HEK293T (cell line): ENCODE measurements around the gene PCNA.

Source experiments
- CTCF ChIA-PET: fragments of 350-600 bp; formaldehyde crosslinking; extraction: SDS; loops from one replicate; lab custom pipeline; 2021; ENCODE audit warnings: antibody characterized with exemption, inconsistent platforms; lab: Yijun Ruan, JAX
- POLR2A ChIA-PET: fragments of 350-600 bp; formaldehyde crosslinking; extraction: SDS; loops from one replicate; lab custom pipeline; 2020; ENCODE audit warnings: antibody characterized with exemption, inconsistent platforms; lab: Yijun Ruan, JAX
- DNase-seq: peaks from one replicate; pipeline ENCODE4 v3.0.0; 2012; ENCODE audit warnings: mixed read lengths; ENCODE audit errors: extremely low spot score
- ARNT ChIP-seq: fragments of 450-650 bp; IDR thresholded peaks from 2 replicates; pipeline ENCODE4 v1.6.1; 2017; ENCODE audit warnings: mild to moderate bottlenecking
- BHLHE40 ChIP-seq: fragments of 450-650 bp; IDR thresholded peaks from 2 replicates; pipeline ENCODE4 v1.6.1; 2016; ENCODE audit warnings: mild to moderate bottlenecking, moderate library complexity, borderline replicate concordance
- CTBP1 ChIP-seq: fragments of 450-650 bp; IDR thresholded peaks from 2 replicates; pipeline ENCODE4 v1.6.1; 2016; ENCODE audit warnings: borderline replicate concordance
- ELF4 ChIP-seq: fragments of 450-650 bp; IDR thresholded peaks from 2 replicates; pipeline ENCODE4 v1.6.1; 2017; ENCODE audit warnings: antibody characterized with exemption
- FOXA1 ChIP-seq: fragments of 450-650 bp; IDR thresholded peaks from 2 replicates; pipeline ENCODE4 v1.6.1; 2016; ENCODE audit warnings: mild to moderate bottlenecking
- FOXK2 ChIP-seq: fragments of 450-650 bp; IDR thresholded peaks from 2 replicates; pipeline ENCODE4 v1.6.1; 2016; ENCODE audit warnings: mild to moderate bottlenecking
- FOXM1 ChIP-seq: fragments of 450-650 bp; IDR thresholded peaks from 2 replicates; pipeline ENCODE4 v1.6.1; 2017; ENCODE audit warnings: mild to moderate bottlenecking, borderline replicate concordance
- HDGF ChIP-seq: fragments of 450-650 bp; IDR thresholded peaks from 2 replicates; pipeline ENCODE4 v1.6.1; 2017; ENCODE audit warnings: antibody characterized with exemption, borderline replicate concordance
- L3MBTL2 ChIP-seq: fragments of 450-650 bp; conservative IDR thresholded peaks from 2 replicates; pipeline ENCODE4 v1.6.1; 2016; ENCODE audit warnings: mild to moderate bottlenecking
- LEF1 ChIP-seq: fragments of 450-650 bp; IDR thresholded peaks from 2 replicates; pipeline ENCODE4 v1.6.1; 2017; ENCODE audit warnings: mild to moderate bottlenecking, borderline replicate concordance
- NFRKB ChIP-seq: fragments of 450-650 bp; IDR thresholded peaks from 2 replicates; pipeline ENCODE4 v1.6.1; 2016; ENCODE audit warnings: mild to moderate bottlenecking, moderate library complexity
- PKNOX1 ChIP-seq: fragments of 450-650 bp; IDR thresholded peaks from 2 replicates; pipeline ENCODE4 v1.6.1; 2016
- SP1 ChIP-seq: fragments of 450-650 bp; IDR thresholded peaks from 2 replicates; pipeline ENCODE4 v1.6.1; 2017
- SUZ12 ChIP-seq: fragments of 450-650 bp; IDR thresholded peaks from 2 replicates; pipeline ENCODE4 v1.6.1; 2016; ENCODE audit warnings: mild to moderate bottlenecking
- TARDBP ChIP-seq: fragments of 450-650 bp; IDR thresholded peaks from 2 replicates; pipeline ENCODE4 v1.6.1; 2016
- ZNF384 ChIP-seq: fragments of 450-650 bp; IDR thresholded peaks from 2 replicates; pipeline ENCODE4 v1.6.1; 2016

The PCNA gene

GRCh38 chr20:5150226-5151076 lies 30.7 kb upstream of the PCNA start:
- CTCF ChIA-PET, result no interaction called here
- DNase-seq, result no peak
- TF ChIP-seq HDGF (no peak), NFRKB (no peak), SUZ12 (no peak), ARNT (no peak), PKNOX1 (no peak), BHLHE40 (no peak), FOXM1 (no peak), L3MBTL2 (no peak), ELF4 (no peak), TARDBP (no peak), FOXA1 (no peak), SP1 (no peak), LEF1 (no peak), CTBP1 (no peak), ZNF384 (no peak)
- POLR2A ChIA-PET, result no interaction called here

DNA sequence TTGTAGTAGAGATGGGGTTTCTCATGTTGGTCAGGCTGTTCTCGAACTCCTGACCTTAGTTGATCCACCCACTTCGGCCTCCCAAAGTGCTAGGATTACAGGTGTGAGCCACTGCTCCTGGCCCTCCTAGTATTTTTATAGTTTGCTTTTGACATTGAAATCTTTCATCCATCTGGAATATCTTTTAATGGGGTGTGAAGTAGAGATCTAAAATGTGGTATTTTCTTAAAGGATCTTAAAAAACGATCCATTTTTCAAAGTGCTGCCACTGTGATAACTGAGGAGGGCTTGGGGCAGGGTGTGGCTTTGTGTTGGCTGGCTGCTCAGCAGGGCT lies 30.1 kb upstream of the PCNA start:
- ChIA-PET CTCF (no interaction called here), POLR2A (no interaction called here)
- TF ChIP-seq ELF4 (no peak), ARNT (no peak), PKNOX1 (no peak), FOXK2 (no peak), FOXM1 (no peak), L3MBTL2 (no peak), CTBP1 (no peak), HDGF (no peak), ZNF384 (no peak), LEF1 (no peak), SP1 (no peak), SUZ12 (no peak), BHLHE40 (no peak), TARDBP (no peak), NFRKB (no peak)
- DNase-seq, result no peak

DNA sequence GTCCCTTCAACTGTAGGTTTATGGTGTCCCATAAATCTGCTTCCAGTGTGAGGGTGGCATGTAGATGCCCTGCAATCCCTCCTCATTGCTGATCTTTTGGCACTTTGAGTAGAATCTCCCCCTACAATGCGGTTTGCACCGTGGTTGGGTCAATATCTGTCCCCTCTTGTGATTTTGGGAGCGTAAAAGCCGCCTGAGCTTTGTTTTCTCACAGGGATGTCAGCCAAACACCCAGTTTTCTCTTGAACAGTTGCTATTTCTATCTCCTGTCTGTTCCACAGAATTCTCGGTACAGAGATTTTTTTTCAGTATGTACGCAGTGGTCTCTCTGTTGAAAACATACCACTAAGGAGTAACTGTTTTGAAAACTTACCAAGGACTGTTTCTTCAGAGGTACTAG lies 28.8 kb upstream of the PCNA start:
- TF ChIP-seq SUZ12 (no peak), L3MBTL2 (no peak), NFRKB (no peak), FOXM1 (no peak), CTBP1 (no peak), PKNOX1 (no peak), FOXK2 (no peak), SP1 (no peak), TARDBP (no peak), HDGF (no peak), ZNF384 (no peak), FOXA1 (no peak), ARNT (no peak), ELF4 (no peak), BHLHE40 (no peak), LEF1 (no peak)
- POLR2A ChIA-PET, result interaction anchor here (1.9 kb wide), 1 partner anchor 22 kb away, joined by 5 read pairs; the partner anchor contains the start of gene CDS2
- DNase-seq, result no peak
- CTCF ChIA-PET, result no interaction called here

DNA sequence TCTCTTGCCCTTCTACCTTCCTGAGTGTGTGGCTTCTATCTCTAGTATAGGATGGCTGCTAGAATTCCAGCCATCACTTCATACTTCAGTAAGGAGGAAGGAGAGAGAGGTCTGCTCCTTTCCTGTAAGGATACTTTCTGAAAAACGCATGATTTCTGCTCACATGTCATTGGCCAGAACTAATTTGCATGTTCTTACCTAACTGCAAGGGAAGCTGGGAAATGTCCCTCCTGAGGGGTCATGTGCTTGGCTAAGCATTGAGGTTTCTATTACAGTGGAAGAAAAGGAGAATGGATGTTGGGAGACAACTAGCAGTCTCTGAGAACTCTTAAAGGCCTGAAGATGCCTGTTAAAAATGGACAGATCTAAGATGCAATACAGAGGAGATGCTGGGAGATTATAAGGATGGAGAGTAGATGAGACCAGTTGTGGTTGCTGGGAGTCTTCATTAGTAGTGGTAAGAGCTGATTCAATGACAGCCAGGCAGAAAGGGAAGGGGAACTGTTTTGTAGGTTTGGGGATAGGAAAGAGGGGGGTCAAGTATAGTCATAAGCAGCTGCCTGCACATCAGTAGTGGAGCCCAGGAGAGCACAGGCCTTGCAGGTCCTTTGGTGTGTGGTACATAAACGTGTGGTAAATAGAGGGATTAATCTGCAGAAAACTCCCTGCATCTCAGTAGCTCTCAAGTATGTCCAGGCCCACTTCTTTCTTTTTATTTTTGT lies 27.3 kb upstream of the PCNA start:
- ChIA-PET CTCF (no interaction called here), POLR2A (interaction anchor here (1.9 kb wide), 1 partner anchor 21 kb away, joined by 5 read pairs; the partner anchor contains the start of gene CDS2)
- TF ChIP-seq L3MBTL2, result no peak
- TF ChIP-seq CTBP1, result no peak
- TF ChIP-seq ELF4, result no peak
- no peak for TF ChIP-seq PKNOX1
- no peak for TF ChIP-seq BHLHE40
- no peak for TF ChIP-seq SUZ12
- no peak for TF ChIP-seq NFRKB
- TF ChIP-seq ZNF384, result no peak
- no peak for DNase-seq

DNA sequence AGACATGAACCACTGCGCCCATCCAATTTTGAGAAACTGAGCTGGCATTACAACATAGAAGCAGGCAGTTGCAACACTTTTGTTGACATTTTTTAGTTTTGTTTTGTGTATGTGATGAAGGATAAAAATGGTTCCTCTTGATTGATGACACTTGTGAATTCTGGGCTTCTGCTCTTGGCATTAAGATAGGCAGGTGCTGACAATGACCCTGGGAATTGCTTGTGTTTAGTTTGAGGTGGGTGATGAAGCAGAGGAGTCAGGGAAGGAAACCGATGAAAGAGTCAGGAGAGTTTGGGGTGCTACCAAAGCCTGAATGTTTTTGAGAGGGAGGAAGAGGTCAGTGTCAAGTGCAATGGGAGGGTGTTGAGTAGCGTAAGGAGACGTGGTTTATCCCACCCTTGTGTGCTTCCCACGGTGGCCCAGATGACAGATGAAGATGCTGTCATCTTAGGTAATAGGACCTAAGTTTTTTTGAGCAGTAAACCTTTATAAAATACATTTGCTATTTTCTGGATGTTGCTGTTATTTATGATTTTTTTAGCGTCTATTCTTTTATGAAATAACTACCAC lies 26.4 kb upstream of the PCNA start:
- ChIA-PET POLR2A (no interaction called here), CTCF (no interaction called here)
- no peak for DNase-seq
- TF ChIP-seq BHLHE40 (no peak), ZNF384 (no peak), CTBP1 (no peak), LEF1 (no peak)
